HepG2 (cell line): ENCODE data around the gene GTF2H1. TPM values are rescaled to one million over a fixed set of nuclear protein-coding genes. Genes with fewer than 3 reads are reported as not detected.

Source experiments
- CREB3 ChIP-seq: sonication (generic); formaldehyde crosslinking; IDR thresholded peaks from 2 replicates; pipeline ENCODE4 v1.5.0; 2020; ENCODE audit warnings: missing genetic modification reagents
- FOXK1 ChIP-seq: sonication (generic); formaldehyde crosslinking; IDR thresholded peaks from 2 replicates; pipeline ENCODE4 v1.4.0; 2020; ENCODE audit warnings: low read depth, missing genetic modification reagents, borderline replicate concordance
- GLI4 ChIP-seq: sonication (generic); formaldehyde crosslinking; IDR thresholded peaks from 2 replicates; pipeline ENCODE4 v1.5.1; 2020; ENCODE audit warnings: missing genetic modification reagents, mild to moderate bottlenecking, moderate library complexity, borderline replicate concordance
- GPN1 ChIP-seq: sonication (generic); formaldehyde crosslinking; IDR thresholded peaks from 2 replicates; pipeline ENCODE4 v1.5.1; 2020; ENCODE audit warnings: missing genetic modification reagents, borderline replicate concordance
- HNRNPUL1 ChIP-seq: fragments of 200-400 bp; formaldehyde crosslinking; IDR thresholded peaks from 2 replicates; pipeline ENCODE4 v1.6.1; 2017; ENCODE audit warnings: low read depth, mild to moderate bottlenecking, low read length, moderate library complexity
- JARID2 ChIP-seq: sonication (generic); formaldehyde crosslinking; IDR thresholded peaks from 2 replicates; pipeline ENCODE4 v1.8.1; 2023; ENCODE audit warnings: missing genetic modification reagents, inconsistent platforms; ENCODE audit not compliant: insufficient replicate concordance
- MLX ChIP-seq: IDR thresholded peaks from 2 replicates; pipeline ENCODE4 v1.6.1; 2016
- NBN ChIP-seq: fragments of 450-650 bp; conservative IDR thresholded peaks from 2 replicates; pipeline ENCODE4 v1.6.1; 2017
- RAD21 ChIP-seq: fragments of 450-650 bp; formaldehyde crosslinking; IDR thresholded peaks from 2 replicates; pipeline ENCODE4 v1.5.0; 2020; ENCODE audit warnings: mild to moderate bottlenecking
- RFX5 ChIP-seq: IDR thresholded peaks from 2 replicates; pipeline ENCODE4 v1.6.1; 2011; ENCODE audit warnings: low read depth, low read length, improper control_type of control experiment
- SALL1 ChIP-seq: sonication (generic); formaldehyde crosslinking; IDR thresholded peaks from 2 replicates; pipeline ENCODE4 v1.8.0; 2022; ENCODE audit warnings: mild to moderate bottlenecking, missing genetic modification reagents
- STAT6 ChIP-seq: sonication (generic); formaldehyde crosslinking; IDR thresholded peaks from 2 replicates; pipeline ENCODE4 v1.4.0; 2020; ENCODE audit warnings: missing genetic modification reagents, mild to moderate bottlenecking, borderline replicate concordance
- TFAP4 ChIP-seq: sonication (generic); IDR thresholded peaks from 2 replicates; pipeline ENCODE4 v1.6.1; 2016; ENCODE audit warnings: low read depth, borderline replicate concordance
- THAP7 ChIP-seq: sonication (generic); formaldehyde crosslinking; IDR thresholded peaks from 2 replicates; pipeline ENCODE4 v1.8.1; 2023; ENCODE audit warnings: mild to moderate bottlenecking, missing genetic modification reagents
- ZFP90 ChIP-seq: sonication (generic); formaldehyde crosslinking; IDR thresholded peaks from 2 replicates; pipeline ENCODE4 v1.8.0; 2022; ENCODE audit warnings: missing genetic modification reagents, mild to moderate bottlenecking, inconsistent platforms, borderline replicate concordance
- ZNF160 ChIP-seq: sonication (generic); formaldehyde crosslinking; IDR thresholded peaks from 2 replicates; pipeline ENCODE4 v1.8.0; 2022; ENCODE audit warnings: mild to moderate bottlenecking, inconsistent platforms, missing genetic modification reagents
- ZNF274 ChIP-seq: sonication (generic); formaldehyde crosslinking; IDR thresholded peaks from 2 replicates; pipeline ENCODE4 v1.5.1; 2020; ENCODE audit warnings: mild to moderate bottlenecking, missing genetic modification reagents
- ZNF296 ChIP-seq: sonication (generic); formaldehyde crosslinking; conservative IDR thresholded peaks from 2 replicates; pipeline ENCODE4 v1.5.0; 2020; ENCODE audit warnings: mild to moderate bottlenecking, missing genetic modification reagents
- ZNF451 ChIP-seq: sonication (generic); formaldehyde crosslinking; IDR thresholded peaks from 2 replicates; pipeline ENCODE4 v1.5.0; 2020; ENCODE audit warnings: mild to moderate bottlenecking, missing genetic modification reagents
- ZNF713 ChIP-seq: sonication (generic); formaldehyde crosslinking; IDR thresholded peaks from 2 replicates; pipeline ENCODE4 v1.4.0; 2020; ENCODE audit warnings: mild to moderate bottlenecking, missing genetic modification reagents
- polyA plus RNA-seq, 8 experiments: library from polyadenylated mRNA; depleted of rRNA in 3 of 8; stranded (reverse) in 7 of 8; unstranded in 1 of 8; fragments of >200 nt; fragmentation: Illumina TruSeq in 4 of 8; extraction: Trizol in 4 of 8; gene quantifications; 2 replicates each; pipeline versions ENCODE4 v1.2.1 to v1.2.3, GENCODE V29; 2011 to 2016; ENCODE audit warnings: low read depth in 4 of 8, missing spikeins in 1 of 8, mixed read lengths in 1 of 8; ENCODE audit not compliant: insufficient read depth in 1 of 8
- total RNA-seq, 5 experiments: library from RNA; depleted of rRNA; stranded (reverse); fragments of >200 nt; fragmentation: Illumina TruSeq; extraction: Trizol; gene quantifications; 2 replicates each; pipeline ENCODE4 v1.2.3, GENCODE V29; 2016; ENCODE audit warnings: low read depth in 1 of 5

GTF2H1 gene
- total and polyA plus RNA-seq, 2 of the 13 experiments (the other 11 are each of a cell fraction or from before 2014, with no cell fraction given) = 15.7 to 51.4 TPM

GRCh38 chr11:18321969-18322711 is at the start of gene GTF2H1, which contains the start of gene HPS5 (continued):
- TF ChIP-seq ZFP90 (CRISPR knock-in tag) = no peak; the same call in 1 of the 2 replicates
- TF ChIP-seq FOXK1 = peak; percentile 97
- TF ChIP-seq TFAP4 = no peak
- peak; percentile 95 for TF ChIP-seq SALL1 (CRISPR knock-in tag)
- peak; percentile 51 for TF ChIP-seq RAD21 (CRISPR knock-in tag)
- TF ChIP-seq HNRNPUL1 = no peak
- peak; percentile 69; the same call in 1 of the 2 replicates for TF ChIP-seq RFX5
- peak; percentile 53 for TF ChIP-seq JARID2 (CRISPR knock-in tag)
- TF ChIP-seq NBN = no peak
- TF ChIP-seq ZNF451 (CRISPR knock-in tag) = peak; percentile 84
- no peak for TF ChIP-seq CREB3 (CRISPR knock-in tag)
- peak; percentile 94 for TF ChIP-seq ZNF274 (CRISPR knock-in tag)
- TF ChIP-seq THAP7 = no peak
- peak; percentile 86 for TF ChIP-seq MLX
- peak; percentile 82 for TF ChIP-seq ZNF160 (CRISPR knock-in tag)
- TF ChIP-seq ZNF296 = 0 out of 2 replicates have a peak, but pooled peaks have one; percentile 11
- TF ChIP-seq STAT6 (CRISPR knock-in tag) = peak; percentile 93; the same call in 1 of the 2 replicates
- no peak for TF ChIP-seq GLI4 (CRISPR knock-in tag)
- TF ChIP-seq ZNF713 (CRISPR knock-in tag) = peak; percentile 87; the same call in 1 of the 2 replicates
- 0 out of 2 replicates have a peak, but pooled peaks have one; percentile 25 for TF ChIP-seq GPN1 (CRISPR knock-in tag)
